ENCODE data around the gene RING1. TPM values are rescaled to one million over a fixed set of nuclear protein-coding genes. Genes with fewer than 3 reads are reported as not detected.
A peak's percentile ranks its signal among the peaks of the same experiment; 100 is the strongest.

Gene RING1
- polyA plus RNA-seq, 1 of the 3 experiments (the other 2 are of a cell fraction), result 61.3 TPM

DNA sequence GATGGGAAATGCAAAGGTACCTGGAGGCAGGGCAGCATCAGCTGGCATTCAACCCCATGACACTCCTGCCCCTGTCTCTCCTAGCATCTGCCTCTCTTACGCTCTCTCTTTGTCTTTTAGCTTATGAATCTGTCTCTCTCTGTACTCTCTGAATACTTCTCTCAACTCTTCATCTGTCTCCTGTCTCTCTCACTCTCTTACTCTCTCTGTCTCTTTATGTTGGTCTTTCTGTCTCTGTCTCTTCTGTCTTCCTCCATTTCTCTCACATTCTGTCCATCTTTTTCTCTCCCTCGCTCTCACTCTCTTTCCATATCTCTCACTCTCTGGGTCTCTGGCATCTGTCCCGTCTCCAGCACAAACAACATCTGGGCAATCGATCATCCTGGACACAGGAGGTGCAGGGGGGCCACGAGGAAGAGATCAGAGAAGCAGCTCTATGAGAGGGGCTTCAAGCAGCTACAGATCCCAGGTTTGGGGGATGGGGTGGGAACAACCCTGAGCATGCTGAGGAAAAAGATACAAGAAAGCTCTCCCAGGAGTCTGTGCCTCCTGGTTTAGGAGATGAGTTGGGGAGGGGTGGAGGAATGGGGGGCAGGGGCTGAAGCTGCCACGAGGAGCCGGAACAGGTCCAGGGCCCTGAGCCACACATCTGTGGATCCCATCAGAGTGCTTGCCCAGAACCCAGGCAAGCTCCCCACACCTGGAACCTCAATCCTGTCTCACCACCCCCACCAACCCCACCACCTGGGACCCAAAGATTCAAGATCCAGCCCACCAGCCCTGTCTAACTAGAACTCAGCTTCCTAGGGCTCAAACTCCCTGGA lies 18.5 kb upstream of the RING1 start (continued):
- TF ChIP-seq, protein P1, sequence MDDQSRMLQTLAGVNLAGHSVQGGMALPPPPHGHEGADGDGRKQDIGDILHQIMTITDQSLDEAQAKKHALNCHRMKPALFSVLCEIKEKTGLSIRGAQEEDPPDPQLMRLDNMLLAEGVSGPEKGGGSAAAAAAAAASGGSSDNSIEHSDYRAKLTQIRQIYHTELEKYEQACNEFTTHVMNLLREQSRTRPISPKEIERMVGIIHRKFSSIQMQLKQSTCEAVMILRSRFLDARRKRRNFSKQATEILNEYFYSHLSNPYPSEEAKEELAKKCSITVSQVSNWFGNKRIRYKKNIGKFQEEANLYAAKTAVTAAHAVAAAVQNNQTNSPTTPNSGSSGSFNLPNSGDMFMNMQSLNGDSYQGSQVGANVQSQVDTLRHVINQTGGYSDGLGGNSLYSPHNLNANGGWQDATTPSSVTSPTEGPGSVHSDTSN (IDR thresholded peaks at IDR 0.05), result no peak
- TF ChIP-seq NRF1 (IDR thresholded peaks at IDR 0.05; ENCODE audit: low read depth, low read length) (no peak), GATA2 (CRISPR knock-in tag; IDR thresholded peaks at IDR 0.05) (no peak), SMC3 (IDR thresholded peaks at IDR 0.05; ENCODE audit: low read depth, low read length) (no peak), TAF1 (IDR thresholded peaks at IDR 0.05; ENCODE audit: borderline replicate concordance, low read depth, low read length) (no peak)

DNA sequence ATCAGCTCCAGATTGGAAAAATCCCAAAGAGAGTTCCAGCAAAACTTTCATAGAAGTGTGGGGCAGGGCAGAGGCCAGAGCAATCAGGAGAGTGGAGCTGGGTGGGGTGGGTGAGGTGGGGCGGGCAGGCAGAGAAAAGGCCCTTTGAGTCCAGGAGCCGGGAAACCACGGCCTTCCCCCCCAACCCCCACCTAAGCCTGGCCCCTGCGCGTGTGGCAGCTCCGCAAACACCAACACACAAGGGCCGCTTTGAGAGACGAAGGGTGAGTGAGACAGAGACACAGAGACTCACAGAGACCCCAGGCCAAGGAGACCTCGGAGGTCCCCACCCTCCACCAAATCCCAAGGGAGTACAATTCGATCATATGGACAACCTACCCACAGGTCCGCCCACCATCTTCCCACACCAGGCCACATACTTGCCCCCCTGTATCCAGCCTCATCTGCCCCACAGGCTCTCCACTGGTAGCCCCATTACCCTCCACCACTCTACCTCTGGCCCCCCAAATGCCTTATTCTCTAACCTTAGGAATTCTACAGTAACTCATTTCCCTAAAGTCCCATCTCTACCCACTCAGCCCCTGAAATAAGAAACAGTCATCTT lies 17.7 kb upstream of the RING1 start:
- 87% methylated on average over 7 of the region's 11 CpGs for WGBS (ENCODE audit: low lambda C conversion rate)
- Histone ChIP-seq H3K4me3 (ENCODE audit: low read depth in 2 of 2, low read length in 1 of 2) (no peak overlapping the region), H3K27me3 (ENCODE audit: insufficient read depth) (no peaks in the 10 kb centered on the region), H4K20me1 (ENCODE audit: insufficient read depth) (no peaks in the 10 kb centered on the region), H3K9me2 (no peaks in the 10 kb centered on the region), H3K9ac (no peak overlapping the region), H3K27ac (ENCODE audit: low read depth in 2 of 2, low read length in 1 of 2) (no peak overlapping the region), H3K9me3 (no peaks in the 10 kb centered on the region), H3K79me2 (ENCODE audit: insufficient read depth) (no peaks in the 10 kb centered on the region), H2AFZ (ENCODE audit: low read depth) (no peak overlapping the region), H3K4me1 (ENCODE audit: control insufficient read depth in 1 of 2, insufficient read depth in 2 of 2, low read depth in 1 of 2, low read length in 1 of 2) (peaks cover 0 to 21% of the 10 kb centered on the region in 2 experiments; a peak in 1 of 4 replicates), H3K4me2 (no peak overlapping the region), H3K36me3 (replicated peaks in 1 of 2; ENCODE audit: control insufficient read depth in 1 of 2, insufficient read depth in 2 of 2, low read length in 1 of 2) (peaks cover 6 to 16% of the 10 kb centered on the region in 2 experiments), H3F3A (replicated peaks; ENCODE audit: insufficient read depth) (peaks cover 4% of the 10 kb centered on the region)
- CTCF ChIA-PET, result interaction anchor here (0.9 to 1.7 kb wide), 4 partner anchors 15 to 352 kb away, joined by 3 to 14 read pairs (median 5); partner anchors contain the start of gene TAP2
- TF ChIP-seq TAF1 (IDR thresholded peaks at IDR 0.05; ENCODE audit: borderline replicate concordance, low read depth, low read length) (no peak), FOSL2 (IDR thresholded peaks at IDR 0.05; ENCODE audit: borderline replicate concordance, low read depth) (no peak)
- TF ChIP-seq, protein P1 (IDR thresholded peaks at IDR 0.05), result no peak
- DNase-seq, result no peak
- POLR2A ChIA-PET, result no interaction called here

GRCh38 chr6:33191383-33192104 lies 16.8 kb upstream of the RING1 start:
- 82% methylated on average over 4 of the region's 8 CpGs for WGBS (ENCODE audit: low lambda C conversion rate)
- no peak overlapping the region for H3K4me3 ChIP-seq (ENCODE audit: low read depth in 2 of 2, low read length in 1 of 2)
- no peak overlapping the region for H2AFZ ChIP-seq (ENCODE audit: low read depth)
- peaks cover 4% of the 10 kb centered on the region for H3F3A ChIP-seq (replicated peaks; ENCODE audit: insufficient read depth)
- H3K27ac ChIP-seq (ENCODE audit: low read depth in 2 of 2, low read length in 1 of 2), result no peak overlapping the region; a peak in 1 of 4 replicates
- H4K20me1 ChIP-seq (ENCODE audit: insufficient read depth), result no peaks in the 10 kb centered on the region
- POLR2A ChIA-PET, result no interaction called here
- H3K4me1 ChIP-seq (ENCODE audit: control insufficient read depth in 1 of 2, insufficient read depth in 2 of 2, low read depth in 1 of 2, low read length in 1 of 2), result peaks cover 0 to 21% of the 10 kb centered on the region in 2 experiments; a peak in 1 of 4 replicates
- H3K36me3 ChIP-seq (replicated peaks in 1 of 2; ENCODE audit: control insufficient read depth in 1 of 2, insufficient read depth in 2 of 2, low read length in 1 of 2), result peaks cover 9 to 25% of the 10 kb centered on the region in 2 experiments
- DNase-seq, result peak; percentile 48
- no peaks in the 10 kb centered on the region for H3K79me2 ChIP-seq (ENCODE audit: insufficient read depth)
- CTCF ChIA-PET, result interaction anchor here (0.7 to 1.3 kb wide), 5 partner anchors 13 to 61 kb away, joined by 3 to 4 read pairs (median 3); no protein-coding TSS in a partner anchor
- H3K9me2 ChIP-seq, result no peaks in the 10 kb centered on the region
- no peaks in the 10 kb centered on the region for H3K9me3 ChIP-seq
- H3K4me2 ChIP-seq, result no peak overlapping the region
- peak; percentile 11 for TF ChIP-seq CHD2 (IDR thresholded peaks at IDR 0.05; ENCODE audit: low read length, partially characterized antibody)
- TF ChIP-seq NFIC (IDR thresholded peaks at IDR 0.05; ENCODE audit: borderline replicate concordance), result peak; percentile 44; the same call in 1 of the 2 replicates
- no peak for TF ChIP-seq MAX (IDR thresholded peaks at IDR 0.05; ENCODE audit: low read depth)
- TF ChIP-seq ELF1 (IDR thresholded peaks at IDR 0.05), result no peak
- TF ChIP-seq TCF12 (IDR thresholded peaks at IDR 0.05), result peak; percentile 7; the same call in 1 of the 2 replicates
- no peaks in the 10 kb centered on the region for H3K27me3 ChIP-seq (ENCODE audit: insufficient read depth)
- H3K9ac ChIP-seq, result no peak overlapping the region

All from SK-N-SH (cell line).